ENCODE results near the gene RTBDN.

DNA sequence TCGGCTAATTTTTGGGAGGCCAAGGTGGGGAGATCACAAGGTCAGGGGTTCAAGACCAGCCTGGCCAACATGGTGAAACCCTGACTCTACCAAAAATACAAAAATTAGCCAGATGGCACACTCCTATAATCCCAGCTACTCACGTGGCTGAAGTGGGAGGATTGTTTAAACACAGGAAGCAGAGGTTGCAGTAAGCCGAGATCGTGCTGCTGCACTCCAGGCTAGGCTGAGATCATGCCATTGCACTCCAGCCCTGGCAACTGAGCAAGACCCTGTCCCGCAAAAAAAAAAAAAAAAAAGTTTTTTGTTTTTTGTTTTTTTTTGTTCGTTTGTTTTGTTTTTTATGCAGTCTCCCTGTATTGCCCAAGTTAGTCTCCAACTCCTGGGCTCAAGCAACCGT is 25.2 kb upstream of the RTBDN start:
- TF ChIP-seq, protein P1, sequence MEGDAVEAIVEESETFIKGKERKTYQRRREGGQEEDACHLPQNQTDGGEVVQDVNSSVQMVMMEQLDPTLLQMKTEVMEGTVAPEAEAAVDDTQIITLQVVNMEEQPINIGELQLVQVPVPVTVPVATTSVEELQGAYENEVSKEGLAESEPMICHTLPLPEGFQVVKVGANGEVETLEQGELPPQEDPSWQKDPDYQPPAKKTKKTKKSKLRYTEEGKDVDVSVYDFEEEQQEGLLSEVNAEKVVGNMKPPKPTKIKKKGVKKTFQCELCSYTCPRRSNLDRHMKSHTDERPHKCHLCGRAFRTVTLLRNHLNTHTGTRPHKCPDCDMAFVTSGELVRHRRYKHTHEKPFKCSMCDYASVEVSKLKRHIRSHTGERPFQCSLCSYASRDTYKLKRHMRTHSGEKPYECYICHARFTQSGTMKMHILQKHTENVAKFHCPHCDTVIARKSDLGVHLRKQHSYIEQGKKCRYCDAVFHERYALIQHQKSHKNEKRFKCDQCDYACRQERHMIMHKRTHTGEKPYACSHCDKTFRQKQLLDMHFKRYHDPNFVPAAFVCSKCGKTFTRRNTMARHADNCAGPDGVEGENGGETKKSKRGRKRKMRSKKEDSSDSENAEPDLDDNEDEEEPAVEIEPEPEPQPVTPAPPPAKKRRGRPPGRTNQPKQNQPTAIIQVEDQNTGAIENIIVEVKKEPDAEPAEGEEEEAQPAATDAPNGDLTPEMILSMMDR (IDR thresholded peaks at IDR 0.05 in 4 of 5, conservative IDR thresholded peaks at IDR 0.05 in 1 of 5), result no peak
- TF ChIP-seq POLR2A (IDR thresholded peaks at IDR 0.05), result no peak

Measured in gastrocnemius medialis (tissue), 4 donors.